HG03025 (cell line): ENCODE measurements around the gene WBP2.

Experiments
- ATAC-seq: cut with Tn5 transposase; IDR thresholded peaks from one replicate; pipeline ENCODE4 v1.9.1; 2021; ENCODE audit warnings: mild to moderate bottlenecking, moderate library complexity; ENCODE audit not compliant: unreplicated experiment, low FRiP score

The WBP2 gene

DNA sequence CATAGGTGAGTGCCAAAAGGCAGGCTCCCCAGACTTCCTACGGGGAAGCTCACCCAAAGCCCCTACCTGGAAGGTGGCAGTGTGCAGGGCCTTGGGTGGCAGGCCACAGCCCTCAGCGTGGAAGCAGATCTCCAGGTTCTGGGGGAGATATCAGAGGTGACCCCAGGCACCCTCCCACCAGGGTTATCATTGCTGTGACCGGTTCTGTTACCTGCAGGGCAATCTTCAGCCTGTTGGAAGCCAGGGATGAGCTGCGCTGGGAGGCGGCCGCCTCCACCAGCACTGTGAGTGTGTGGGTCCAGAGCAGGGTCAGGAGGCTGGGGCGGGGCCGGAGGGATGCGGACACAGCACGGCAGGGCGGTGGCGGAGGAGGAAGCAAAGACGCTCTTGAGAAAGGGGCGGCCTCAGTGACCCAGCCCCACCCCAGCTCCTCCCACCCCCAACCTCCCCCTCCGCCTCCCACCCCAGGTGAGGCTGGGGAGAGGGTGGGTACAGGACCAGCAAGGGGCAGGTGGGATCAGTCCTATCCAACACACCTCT is 24.0 kb downstream of the WBP2 start:
- ATAC-seq, result no peak

DNA sequence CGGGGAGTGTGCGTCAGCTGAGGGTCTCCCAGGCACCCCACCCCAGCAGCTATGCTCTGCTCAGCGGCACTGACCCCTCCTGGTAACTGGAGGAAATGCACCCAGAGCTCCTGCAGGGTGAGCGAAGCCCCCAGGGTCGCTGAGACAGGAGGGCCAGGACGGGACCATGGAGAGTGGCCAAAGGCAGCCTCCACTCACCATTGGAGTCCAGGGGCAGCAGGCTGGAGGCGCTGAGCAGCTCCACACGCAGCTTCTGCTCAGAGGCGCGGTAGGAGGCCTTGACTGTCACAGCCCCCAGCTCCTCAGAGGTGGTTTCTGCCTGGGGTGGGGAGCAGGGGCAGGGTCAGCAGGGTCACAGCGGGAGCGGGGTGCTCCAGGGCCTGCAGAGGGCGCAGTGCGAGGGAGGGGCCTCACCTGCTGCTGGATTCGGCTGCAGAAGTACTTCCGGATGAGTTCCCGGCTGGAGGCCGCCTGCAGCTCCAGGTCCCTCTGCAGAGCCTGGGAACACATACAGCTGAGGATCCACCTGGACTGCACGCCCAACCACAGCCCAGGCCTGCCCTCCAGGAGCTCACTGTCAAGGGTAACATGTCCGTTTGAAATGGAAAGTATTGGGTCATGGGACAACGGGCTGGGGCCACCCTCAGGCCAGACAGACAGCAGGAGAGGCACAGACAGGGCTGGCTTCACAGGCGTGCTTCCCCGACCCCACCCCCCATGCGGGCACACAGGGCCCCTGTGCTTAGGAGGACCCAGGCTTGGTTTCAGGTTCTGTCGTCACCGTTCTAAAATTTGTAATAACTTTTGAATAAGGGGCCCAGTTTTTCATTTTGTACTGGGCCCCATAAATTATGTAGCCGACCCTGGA is 24.7 kb downstream of the WBP2 start:
- no peak for ATAC-seq

DNA sequence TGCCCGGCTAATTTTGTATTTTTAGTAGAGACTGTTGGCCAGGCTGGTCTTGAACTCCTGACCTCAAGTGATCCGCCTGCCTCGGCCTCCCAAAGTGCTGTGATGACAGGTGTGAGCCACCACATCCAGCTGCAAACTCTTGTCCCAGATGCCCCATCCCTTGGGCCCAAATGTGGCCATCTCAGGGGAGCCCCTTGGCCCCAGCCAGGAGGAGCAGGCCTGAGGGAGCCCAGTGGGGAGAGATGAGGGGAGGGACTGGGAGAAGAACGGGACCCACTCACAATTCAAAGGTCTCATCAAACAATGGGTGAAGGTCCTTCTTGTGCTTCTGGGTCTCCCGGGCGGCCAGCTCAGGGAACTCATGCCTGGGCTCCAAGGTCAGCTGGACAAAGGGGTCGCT is 25.4 kb downstream of the WBP2 start:
- ATAC-seq, result no peak

DNA sequence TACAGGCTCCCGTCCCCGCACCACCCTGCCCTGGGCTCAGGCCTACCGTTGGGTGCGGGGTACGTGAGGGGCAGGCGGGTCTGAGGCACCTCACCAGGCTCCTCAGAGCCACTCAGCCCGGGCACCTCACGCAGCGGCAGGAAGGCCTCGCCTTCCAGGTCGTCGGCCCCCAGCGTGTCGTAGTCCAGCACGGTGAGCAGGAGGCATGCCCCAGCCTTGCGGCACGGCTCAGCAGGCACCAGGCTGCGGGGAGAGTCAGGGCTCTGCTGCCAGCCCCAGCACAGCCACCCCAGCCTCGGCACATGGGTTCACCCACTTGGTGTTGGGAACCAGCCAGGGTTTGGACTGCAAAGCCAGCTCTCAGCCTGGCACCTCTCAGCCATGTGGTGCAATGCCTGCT is 26.4 kb downstream of the WBP2 start:
- no peak for ATAC-seq

DNA sequence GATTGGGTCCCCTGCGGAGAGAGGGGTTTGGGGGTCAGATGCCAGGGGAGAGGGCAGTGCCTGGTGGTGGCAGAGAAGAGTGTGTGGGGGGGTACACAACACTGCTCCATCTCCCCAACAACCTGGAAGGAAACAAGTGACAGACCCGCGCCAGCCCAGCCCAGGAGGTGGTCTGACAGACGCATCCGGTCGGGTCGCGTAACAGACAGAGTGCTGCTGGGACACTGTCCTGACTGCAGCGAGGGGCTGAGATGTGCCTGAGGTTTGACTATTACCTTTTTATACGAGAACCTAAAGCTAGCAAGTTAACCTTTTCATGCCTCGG is 27.1 kb downstream of the WBP2 start:
- no peak for ATAC-seq

DNA sequence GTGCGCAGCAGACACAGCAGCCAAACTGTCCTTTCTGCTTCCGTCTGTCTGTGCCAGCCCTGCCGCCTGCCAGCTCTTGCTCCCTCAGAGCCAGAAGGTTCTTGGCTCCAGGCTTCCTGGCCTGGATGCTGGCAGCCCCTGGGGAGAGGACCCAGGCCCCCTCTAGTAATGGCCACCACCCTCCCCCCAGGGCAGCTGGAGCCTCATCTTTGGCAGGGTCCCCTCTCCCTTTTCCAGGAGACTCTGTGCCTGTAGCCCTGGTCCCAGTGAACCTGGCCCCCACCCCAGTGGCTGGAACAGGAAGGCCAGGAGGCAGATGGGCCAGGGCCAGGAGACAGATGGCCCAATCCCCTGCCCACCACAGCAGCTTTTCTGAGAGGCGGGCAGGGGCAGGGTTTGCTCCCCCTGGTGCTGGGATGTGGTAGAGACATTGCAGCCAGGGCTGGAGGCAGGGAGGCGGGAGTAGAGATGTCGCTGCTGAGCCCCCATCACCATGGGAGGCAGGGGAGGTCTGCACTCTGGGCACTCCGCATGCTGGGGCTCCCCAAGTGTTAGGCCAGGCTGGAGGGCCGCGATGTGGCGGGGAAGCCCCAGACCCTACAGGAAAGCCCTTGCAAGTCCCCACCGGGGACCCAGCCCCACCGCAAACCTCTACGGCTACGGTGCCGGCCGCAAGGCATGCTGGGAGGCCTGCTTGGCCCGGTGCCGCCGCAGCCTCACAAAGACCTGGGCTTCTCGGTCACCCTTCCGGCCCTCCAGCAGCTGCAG is 27.6 kb downstream of the WBP2 start:
- ATAC-seq, result no peak

DNA sequence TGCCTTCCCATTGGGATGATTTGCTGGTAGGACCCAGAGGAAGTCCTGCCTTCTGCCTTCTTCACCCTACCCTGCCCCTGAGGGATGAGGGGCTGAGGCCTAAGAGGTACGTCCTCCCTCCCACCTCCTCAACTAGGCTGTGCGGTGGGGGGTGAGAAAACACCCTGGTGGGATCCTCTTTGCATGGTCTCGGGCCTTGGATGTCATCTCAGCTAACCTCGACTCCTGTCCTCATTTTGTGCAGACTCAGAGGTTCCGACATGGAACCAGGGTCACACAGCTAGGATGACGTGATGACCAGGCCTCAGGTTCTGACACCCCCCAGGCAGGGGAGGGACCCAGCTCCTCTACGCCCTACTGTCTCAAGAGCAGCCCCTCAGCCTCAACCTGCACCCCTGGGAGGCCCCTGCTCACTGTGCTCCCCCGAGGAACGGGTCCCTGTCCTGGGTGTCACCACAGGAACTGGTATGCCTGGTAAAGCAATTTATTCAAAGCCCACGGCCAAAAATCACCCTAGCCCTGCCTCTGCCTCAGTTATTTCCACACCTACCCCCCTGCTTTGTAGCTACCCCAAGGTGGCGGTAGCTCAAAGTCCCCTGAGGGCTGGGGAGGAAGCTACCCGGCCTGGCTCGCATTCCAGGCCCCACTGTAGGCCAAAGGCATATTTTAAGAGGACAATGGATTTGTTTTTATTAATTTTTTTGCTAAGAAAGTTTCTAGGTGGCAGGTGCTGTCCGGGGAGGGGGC is 28.4 kb downstream of the WBP2 start:
- ATAC-seq, result no peak

DNA sequence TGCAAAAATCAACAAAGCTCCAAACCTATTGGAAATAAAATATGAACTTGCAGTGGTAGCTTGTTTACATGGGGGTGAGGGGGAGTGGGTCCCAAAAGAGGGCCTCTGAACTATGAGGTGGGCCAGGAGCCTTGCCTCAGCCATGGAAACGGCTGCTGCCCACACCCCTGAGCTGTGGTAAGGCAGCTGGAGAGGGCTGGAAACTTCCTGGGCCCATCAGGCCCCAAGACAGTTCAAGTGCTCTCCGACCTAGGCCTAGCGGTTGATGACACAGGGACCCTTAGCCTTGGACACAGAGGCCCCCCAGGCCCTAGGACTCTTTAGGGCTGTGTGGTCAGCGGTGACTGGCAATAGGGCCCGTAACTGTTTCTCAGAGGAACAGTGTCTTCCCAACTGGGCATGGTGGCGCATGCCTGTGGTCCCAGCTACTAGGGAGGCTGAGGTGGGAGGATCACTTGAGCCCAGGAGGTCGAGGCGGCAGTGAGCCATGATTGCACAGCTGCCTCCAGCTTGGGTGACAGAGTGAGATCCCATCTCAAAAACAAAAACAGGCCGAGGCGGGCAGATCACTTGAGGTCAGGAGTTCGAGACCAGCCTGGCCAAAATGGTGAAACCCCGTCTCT is 29.3 kb downstream of the WBP2 start:
- no peak for ATAC-seq

DNA sequence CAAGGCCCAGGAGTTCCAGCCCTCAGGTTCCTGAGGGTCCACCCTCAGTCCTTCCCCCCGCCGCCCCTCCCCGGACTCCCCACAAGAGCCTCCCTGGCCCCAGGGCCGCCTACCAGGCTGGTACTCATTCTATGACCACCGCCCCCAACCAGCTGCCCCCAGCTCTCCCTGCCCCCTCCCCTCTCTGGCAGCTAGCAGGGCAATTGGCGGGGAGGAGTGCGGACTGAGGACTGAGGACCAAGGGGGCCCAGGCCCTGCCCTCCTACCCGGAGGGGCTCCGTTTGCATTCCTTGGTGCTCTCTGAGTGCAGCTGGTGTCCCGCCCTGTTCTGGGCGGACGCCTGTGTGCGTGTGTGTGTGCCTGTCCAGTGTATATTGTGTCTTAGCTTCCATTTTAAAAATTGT is 30.0 kb downstream of the WBP2 start:
- no peak for ATAC-seq

DNA sequence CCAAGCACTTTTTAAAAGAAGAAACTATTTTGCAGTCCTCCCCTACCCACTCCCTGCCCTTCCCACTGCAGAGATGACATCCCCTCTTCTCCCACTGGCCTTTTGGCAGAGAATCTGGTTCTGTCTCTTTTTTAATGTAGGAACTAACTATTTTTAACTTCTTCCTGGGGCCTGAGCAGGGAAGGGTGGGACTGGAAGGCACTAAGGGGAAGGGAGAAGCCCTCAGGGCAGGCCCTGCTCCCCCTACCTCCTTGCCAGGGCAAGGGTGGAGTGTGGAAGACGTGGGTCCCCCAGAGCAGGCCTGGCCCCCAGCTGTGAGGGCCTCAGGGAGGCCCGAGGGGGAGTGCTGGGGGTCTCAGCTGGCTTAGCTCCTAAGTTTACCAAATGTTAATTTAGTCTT is 30.5 kb downstream of the WBP2 start:
- no peak for ATAC-seq

DNA sequence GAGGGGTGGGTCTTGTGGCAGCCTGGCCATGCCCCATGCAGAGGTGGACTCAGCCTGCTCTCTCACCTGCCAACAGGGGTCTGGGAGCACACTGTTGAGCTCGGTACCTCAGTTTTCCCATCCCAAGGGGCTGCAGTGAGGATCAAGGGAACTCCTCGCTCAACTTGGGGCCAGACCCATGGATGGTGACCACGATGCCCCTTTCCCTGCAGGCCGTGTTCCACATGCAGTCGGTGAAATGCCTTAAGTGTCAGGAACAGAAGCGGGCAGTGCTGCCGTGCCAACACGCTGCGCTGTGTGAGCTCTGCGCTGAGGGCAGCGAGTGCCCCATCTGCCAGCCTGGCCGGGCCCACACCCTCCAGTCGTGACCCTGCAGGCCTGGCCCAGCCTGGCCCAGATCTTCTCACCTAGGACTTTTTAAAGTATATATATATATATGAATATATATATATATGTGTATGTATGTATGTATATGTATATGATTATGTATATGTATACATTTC is 31.0 kb downstream of the WBP2 start:
- ATAC-seq, result no peak

DNA sequence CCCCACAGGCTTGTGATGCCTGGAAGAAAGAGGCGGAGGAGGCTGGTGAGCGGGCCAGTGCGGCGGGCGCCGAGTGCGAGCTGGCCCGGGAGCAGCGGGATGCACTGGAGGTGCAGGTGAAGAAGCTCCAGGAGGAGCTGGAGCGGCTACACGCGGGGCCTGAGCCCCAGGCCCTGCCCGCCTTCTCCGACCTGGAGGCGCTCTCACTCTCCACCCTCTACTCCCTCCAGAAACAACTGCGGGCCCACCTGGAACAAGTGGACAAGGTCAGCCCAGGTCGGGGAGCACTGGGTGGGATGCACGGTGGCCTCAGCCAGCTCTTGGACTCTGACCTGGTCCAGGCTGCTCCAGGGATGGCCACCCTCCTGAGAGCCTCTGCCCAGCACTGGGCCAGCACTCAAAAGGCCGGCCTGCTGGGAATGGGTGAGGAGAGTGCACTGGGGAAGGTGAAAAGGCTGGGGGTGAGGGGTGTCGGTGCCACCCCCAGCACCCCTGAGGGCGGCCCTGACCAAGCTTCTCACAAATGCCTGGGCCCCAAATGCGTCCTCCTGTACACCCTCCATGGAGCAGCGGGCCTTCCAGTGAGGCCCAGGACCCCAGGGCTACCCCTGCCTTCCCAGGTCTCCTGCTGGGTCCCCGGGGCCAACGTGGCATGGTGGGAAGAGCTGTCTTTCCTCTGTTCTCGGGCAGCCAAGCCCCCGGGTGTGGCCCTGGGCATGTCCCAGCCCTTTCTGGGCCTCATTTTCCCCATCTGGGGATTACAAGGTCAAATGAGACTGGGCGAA is 31.7 kb downstream of the WBP2 start:
- ATAC-seq, result no peak

DNA sequence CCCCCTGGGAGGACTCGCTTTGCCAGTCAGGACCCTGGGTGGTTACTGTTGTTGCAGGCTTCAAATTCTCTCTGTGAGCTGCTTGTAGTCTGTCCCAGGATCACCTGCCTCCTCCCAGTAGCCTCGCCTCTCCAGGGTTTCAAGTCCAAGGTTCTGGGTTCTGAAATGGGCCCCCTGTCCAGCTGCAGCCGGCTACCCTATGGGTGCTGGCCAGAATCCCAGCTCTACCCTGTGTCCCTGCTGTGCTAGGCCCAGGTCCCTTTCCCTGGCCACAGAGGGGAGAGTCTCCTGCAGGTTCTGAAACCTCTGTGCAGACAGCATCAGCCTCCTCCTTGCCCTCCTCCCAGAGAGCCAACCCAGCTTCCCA is 32.4 kb downstream of the WBP2 start:
- ATAC-seq, result no peak

DNA sequence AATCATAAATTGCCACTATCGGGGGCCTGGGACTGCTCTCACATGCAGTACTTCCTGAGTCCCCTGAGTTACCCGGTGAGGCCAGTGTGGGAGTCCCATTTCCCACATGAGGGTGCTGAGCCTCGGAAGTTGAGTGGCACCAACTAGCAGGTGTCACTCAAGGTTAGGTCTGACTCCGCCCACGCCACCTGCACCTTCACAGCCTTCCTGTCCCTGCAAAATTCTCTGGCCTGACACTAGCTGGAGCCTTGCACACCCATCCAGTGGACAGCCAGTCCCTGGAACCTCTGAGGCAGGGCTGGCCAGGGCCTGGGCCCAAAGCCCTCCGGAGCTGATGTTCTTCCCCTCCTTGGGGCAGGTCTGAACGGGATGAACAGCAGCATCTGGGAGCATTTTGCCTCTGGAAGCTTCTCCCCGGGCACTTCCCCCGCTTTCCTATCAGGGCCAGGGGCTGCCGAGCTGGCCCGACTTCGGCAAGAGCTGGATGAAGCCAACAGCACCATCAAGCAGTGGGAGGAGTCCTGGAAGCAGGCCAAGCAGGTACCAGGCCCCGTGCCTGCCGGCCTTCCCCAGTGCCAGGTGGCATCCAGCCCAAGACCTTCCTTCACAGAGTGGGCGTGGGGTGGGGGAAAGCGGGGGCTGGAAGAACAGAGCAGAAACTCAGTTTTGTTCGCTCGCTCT is 32.9 kb downstream of the WBP2 start:
- no peak for ATAC-seq

DNA sequence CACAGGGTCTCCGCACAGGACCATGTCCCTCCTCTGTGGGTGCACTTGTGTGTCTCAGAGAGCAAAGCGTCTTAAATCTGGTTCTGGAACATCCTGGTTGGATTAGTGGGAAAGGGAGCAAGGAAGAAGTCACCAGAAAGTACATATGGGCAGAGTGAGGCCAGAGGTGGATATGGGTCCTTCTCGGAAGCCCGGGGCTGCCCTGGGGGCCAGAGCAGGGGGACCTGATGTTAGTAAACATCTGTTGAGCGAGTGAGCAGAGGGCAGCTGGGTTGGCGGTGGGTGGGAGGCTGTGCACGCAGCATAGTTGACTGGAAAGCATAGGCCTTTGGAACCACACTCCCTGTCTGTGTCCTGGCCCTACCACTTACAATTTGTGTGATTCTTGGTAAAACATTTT is 33.6 kb downstream of the WBP2 start:
- ATAC-seq, result no peak

DNA sequence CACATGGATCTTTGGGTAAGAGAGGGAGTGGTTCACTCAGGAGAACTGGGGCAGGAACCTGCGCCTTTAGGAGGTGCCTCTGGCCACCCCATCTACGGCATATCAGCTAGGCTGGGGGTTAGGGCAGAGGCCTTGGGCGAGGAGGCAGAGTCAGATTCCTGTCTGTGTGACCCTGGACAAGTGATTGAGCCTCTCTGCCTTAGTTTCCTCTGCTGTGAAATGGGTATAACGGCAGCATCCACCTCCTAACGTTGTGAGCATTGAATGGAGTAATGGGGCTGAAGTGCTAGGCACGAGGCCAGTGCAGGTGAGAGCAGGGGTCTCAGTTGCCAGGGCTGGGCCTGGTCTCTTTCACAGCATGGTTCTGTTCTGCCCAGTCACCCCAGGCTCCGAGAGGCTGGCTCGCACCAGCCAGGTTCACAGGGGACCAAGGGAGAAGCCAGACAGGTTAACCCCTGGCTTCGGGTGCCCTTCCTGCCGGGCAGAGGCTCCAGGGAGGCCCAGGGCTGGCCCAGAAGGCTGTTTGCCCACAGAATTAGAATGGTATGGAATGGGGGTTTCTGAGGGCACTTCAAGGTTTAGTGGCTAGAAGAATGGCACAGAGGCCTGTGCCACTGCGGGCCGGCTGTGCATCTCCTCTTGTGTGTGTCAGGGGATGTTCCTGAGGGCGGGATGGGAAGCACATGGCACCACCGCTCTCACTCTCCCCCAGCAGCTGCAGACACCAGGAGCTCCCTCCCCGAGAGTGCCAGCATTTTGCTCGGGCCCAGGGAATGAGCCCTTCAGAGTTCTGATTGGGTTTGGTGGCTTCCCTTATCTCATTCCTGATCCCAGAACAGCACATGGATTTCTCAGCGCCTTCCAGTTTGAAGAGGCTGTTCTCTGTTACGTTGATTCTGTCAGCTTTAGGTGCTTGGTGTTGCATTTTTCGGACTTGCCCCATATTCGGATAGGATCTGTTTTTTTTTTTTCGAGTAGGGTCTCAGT is 34.7 kb downstream of the WBP2 start:
- no peak for ATAC-seq

DNA sequence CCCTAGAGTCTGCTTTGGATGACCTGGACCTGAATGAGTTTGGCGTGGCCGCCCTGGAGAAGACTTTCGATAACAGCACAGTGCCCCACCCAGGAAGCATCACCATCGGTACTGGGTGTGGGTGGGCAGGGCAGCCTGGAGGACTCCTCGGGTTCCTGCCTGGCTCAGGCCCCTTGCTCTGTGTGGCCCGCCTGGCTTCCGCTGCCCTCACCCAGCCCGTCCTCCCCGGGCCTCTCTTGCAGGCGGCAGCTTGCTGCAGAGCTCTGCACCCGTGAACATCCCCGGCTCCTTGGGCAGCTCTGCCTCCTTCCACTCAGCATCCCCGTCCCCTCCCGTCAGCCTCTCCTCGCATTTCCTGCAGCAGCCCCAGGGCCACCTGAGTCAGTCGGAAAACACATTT is 35.5 kb downstream of the WBP2 start:
- no peak for ATAC-seq

DNA sequence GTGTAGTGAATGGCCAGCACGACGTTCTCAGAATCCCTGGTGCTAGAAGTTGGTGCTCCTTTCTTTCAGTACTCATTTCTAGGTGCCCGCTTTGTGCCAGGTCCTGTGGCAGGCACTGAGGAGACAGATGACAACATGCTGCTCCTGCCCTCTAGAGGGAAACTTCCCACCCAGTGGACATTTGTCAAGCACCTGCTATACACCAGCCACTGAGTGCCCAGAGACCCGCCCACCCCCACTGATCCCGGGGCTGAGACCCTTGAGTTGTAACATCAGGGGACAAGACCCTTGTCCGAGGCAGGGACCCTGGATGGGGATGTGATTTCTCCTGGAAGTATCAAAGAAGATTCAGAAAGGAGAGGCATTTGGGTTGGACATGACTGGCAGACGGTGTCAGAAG is 36.0 kb downstream of the WBP2 start:
- no peak for ATAC-seq
